Measurements from ENCODE around the gene GHDC.
"Not testable (repeated sequence)": the region's sequence is repeated elsewhere in the genome, so short reads cannot be mapped to it uniquely, and the experiment has no call there.

GRCh38 chr17:42206153-42206612, 11.9 kb upstream of the GHDC start:
- TF ChIP-seq POLR2AphosphoS5 (IDR thresholded peaks at IDR 0.05); EP300 (IDR thresholded peaks at IDR 0.05; ENCODE audit: low read depth); CTCF (IDR thresholded peaks at IDR 0.05); POLR2A (IDR thresholded peaks at IDR 0.05): not testable (repeated sequence)

All from transverse colon (tissue), 4 donors.